Stimulated activated memory B cell treated with anti-CD40 and anti-IgM and Interleukin-4, amounts not matched to agents 10 μg/mL and 1 μg/mL and 100 μg/mL, for 72 hours (primary cell): ENCODE data around the gene SPPL2C.
"Not testable (repeated sequence)": the region's sequence is repeated elsewhere in the genome, so short reads cannot be mapped to it uniquely, and the experiment has no call there.

Experiments used
- ATAC-seq: fragments of 150-1000 bp; cut with Tn5 transposase; 2 replicates; pipeline ENCODE4 v1.10.0; 2021
- H3K27ac Mint-ChIP-seq: one replicate; pipeline ENCODE4 v1.8.0; 2022; ENCODE audit warnings: mild to moderate bottlenecking, mixed read lengths
- H3K27me3 Mint-ChIP-seq: one replicate; pipeline ENCODE4 v1.8.0; 2022; ENCODE audit warnings: mixed read lengths
- H3K36me3 Mint-ChIP-seq: one replicate; pipeline ENCODE4 v1.8.0; 2022; ENCODE audit warnings: mixed read lengths
- H3K4me1 Mint-ChIP-seq: one replicate; pipeline ENCODE4 v1.8.0; 2022; ENCODE audit warnings: mixed read lengths
- H3K4me3 Mint-ChIP-seq: one replicate; pipeline ENCODE4 v1.8.0; 2022; ENCODE audit warnings: mild to moderate bottlenecking, moderate library complexity, mixed read lengths
- H3K9me3 Mint-ChIP-seq: one replicate; pipeline ENCODE4 v1.8.0; 2022; ENCODE audit warnings: mixed read lengths

SPPL2C gene

GRCh38 chr17:45851873-45852272, 7.2 kb downstream of the SPPL2C start:
- Mint-ChIP-seq H3K36me3 (no peaks in the 10 kb centered on the region), H3K9me3 (no peaks in the 10 kb centered on the region), H3K27ac (no peak overlapping the region), H3K4me3 (no peak overlapping the region), H3K4me1 (peaks cover 5% of the 10 kb centered on the region), H3K27me3 (peaks cover 61% of the 10 kb centered on the region)
- no peak for ATAC-seq

DNA sequence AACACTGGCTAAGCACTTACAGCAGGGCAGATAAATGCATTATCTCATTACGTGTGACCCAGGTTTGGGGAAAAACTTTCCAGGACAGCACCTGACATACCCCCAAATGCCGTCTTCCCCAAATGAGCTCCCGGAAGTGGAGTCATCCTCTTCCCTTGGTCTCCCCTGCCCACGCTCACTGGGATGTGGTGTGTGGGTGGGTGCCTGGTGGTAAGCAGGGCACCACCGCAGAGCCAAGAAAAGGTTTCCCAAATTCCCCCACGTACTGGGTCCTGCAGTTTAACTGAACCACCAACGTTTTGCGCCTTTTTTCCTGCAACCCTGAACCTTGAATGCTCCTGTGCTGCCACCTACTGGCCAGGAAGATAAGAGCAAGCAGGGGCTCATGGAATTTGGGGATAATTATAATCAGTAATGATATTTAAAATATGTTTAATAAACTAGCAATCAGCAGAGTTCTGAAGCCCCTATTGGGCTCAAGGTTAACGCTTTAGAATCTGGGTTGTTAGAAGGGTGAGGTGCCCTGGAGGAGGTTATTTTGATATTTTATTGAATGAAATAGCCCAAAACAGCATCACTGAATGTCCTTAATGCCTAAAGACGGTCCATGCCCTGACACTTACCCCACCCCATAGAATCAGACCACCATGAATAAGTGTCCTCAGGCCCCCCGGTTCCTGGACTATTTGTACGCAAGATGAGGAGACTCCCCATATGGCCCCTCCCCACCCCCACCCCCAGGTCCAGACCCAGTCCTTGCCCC, 8.0 kb downstream of the SPPL2C start:
- no peak for ATAC-seq
- Mint-ChIP-seq H3K9me3 (no peaks in the 10 kb centered on the region), H3K4me1 (peaks cover 5% of the 10 kb centered on the region), H3K27ac (no peak overlapping the region), H3K36me3 (no peaks in the 10 kb centered on the region), H3K27me3 (peaks cover 70% of the 10 kb centered on the region), H3K4me3 (no peak overlapping the region)

GRCh38 chr17:45854209-45854608, 9.5 kb downstream of the SPPL2C start:
- no peak for ATAC-seq
- peaks cover 5% of the 10 kb centered on the region for H3K4me1 Mint-ChIP-seq
- no peak overlapping the region for H3K4me3 Mint-ChIP-seq
- H3K27ac Mint-ChIP-seq, result no peak overlapping the region
- H3K27me3 Mint-ChIP-seq, result peaks cover 74% of the 10 kb centered on the region
- H3K9me3 Mint-ChIP-seq, result no peaks in the 10 kb centered on the region
- H3K36me3 Mint-ChIP-seq, result no peaks in the 10 kb centered on the region

GRCh38 chr17:45855691-45856336, 11.1 kb downstream of the SPPL2C start:
- Mint-ChIP-seq H3K27me3 (peaks cover 71% of the 10 kb centered on the region), H3K27ac (no peak overlapping the region), H3K4me3 (no peak overlapping the region), H3K9me3 (no peaks in the 10 kb centered on the region), H3K36me3 (no peaks in the 10 kb centered on the region), H3K4me1 (peaks cover 5% of the 10 kb centered on the region)
- ATAC-seq, result no peak

GRCh38 chr17:45857977-45858708, 13.5 kb downstream of the SPPL2C start:
- ATAC-seq, result no peak
- no peaks in the 10 kb centered on the region for H3K4me1 Mint-ChIP-seq
- no peaks in the 10 kb centered on the region for H3K9me3 Mint-ChIP-seq
- H3K36me3 Mint-ChIP-seq, result no peaks in the 10 kb centered on the region
- peaks cover 58% of the 10 kb centered on the region for H3K27me3 Mint-ChIP-seq
- H3K27ac Mint-ChIP-seq, result no peak overlapping the region
- no peak overlapping the region for H3K4me3 Mint-ChIP-seq

DNA sequence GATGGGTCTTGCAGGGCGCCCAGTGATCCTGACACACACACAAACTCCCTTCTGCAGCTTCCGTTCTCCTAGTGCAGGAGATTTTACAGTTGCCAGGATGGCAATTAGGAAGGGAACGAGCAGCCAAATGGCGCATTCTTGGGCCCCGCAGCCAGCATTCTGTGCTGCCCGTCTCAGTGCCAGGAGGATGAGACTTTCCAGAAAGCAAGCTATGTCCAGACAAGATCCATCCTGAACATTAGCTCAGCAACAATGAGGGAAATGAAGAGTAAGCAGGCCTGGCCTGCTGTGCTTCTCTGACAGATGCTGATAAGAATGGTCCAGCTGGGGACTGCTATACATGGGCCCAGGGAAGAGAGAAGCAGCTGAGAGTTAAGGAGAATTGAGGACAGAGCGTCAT, 16.5 kb downstream of the SPPL2C start:
- no peak for ATAC-seq
- Mint-ChIP-seq H3K27ac (no peak overlapping the region), H3K9me3 (no peaks in the 10 kb centered on the region), H3K4me1 (no peaks in the 10 kb centered on the region), H3K4me3 (no peak overlapping the region), H3K36me3 (no peaks in the 10 kb centered on the region), H3K27me3 (peaks cover 65% of the 10 kb centered on the region)

DNA sequence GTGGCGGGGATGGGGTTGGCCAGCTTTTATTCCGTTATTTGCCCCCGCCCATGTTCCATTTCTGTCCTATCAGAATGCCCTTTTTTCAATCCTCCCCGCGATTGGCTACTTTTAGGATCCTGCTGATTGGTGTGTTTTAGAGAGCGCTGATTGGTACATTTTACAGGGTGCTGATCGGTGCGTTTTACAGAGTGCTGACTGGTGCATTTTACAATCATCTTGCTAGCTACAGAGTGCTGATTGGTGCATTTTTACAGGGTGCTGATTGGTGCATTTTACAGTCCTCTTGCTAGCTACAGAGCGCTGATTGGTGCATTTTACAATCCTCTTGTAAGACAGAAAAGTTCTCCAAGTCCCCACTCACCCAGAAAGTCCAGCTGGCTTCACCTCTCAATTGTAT, 17.4 kb downstream of the SPPL2C start:
- H3K4me1 Mint-ChIP-seq, H3K4me3 Mint-ChIP-seq, ATAC-seq, H3K36me3 Mint-ChIP-seq, H3K27ac Mint-ChIP-seq, H3K9me3 Mint-ChIP-seq: not testable (repeated sequence)
- peaks cover 64% of the 10 kb centered on the region for H3K27me3 Mint-ChIP-seq

GRCh38 chr17:45863857-45864654, 19.4 kb downstream of the SPPL2C start:
- H3K36me3 Mint-ChIP-seq, result no peaks in the 10 kb centered on the region
- no peaks in the 10 kb centered on the region for H3K9me3 Mint-ChIP-seq
- H3K27me3 Mint-ChIP-seq, result peaks cover 53% of the 10 kb centered on the region
- no peak overlapping the region for H3K4me3 Mint-ChIP-seq
- H3K4me1 Mint-ChIP-seq, result no peaks in the 10 kb centered on the region
- no peak for ATAC-seq
- H3K27ac Mint-ChIP-seq, result no peak overlapping the region

- H3K9me3 Mint-ChIP-seq, result no peaks in the 10 kb centered on the region
Measured at GRCh38 chr17:45867171-45867570, 22.5 kb downstream of the SPPL2C start.

DNA sequence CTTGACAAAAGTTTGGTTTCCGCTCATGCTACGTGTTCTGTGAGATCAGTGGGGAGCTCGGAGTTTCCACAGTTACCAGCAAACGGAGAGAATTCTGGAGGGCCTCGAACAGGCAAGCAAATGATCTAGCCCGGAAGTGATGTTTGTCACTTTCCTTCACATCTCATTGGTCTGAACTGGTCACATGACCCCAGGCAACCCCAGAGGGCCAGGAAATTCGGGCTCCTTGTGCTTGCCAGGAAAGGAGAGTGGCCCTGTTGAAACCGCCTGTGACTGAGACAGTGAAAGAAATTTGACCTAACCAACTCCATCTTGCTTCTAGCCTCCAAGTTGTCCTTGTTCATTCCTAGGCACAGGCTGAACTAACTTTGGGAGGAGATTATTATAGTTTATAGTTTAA, 23.0 kb downstream of the SPPL2C start:
- H3K36me3 Mint-ChIP-seq, result no peaks in the 10 kb centered on the region
- H3K27me3 Mint-ChIP-seq, result peaks cover 48% of the 10 kb centered on the region
- H3K9me3 Mint-ChIP-seq, result no peaks in the 10 kb centered on the region
- no peak overlapping the region for H3K27ac Mint-ChIP-seq
- no peak overlapping the region for H3K4me3 Mint-ChIP-seq
- H3K4me1 Mint-ChIP-seq, result no peaks in the 10 kb centered on the region
- ATAC-seq, result no peak

More at GRCh38 chr17:45867171-45867570, 22.5 kb downstream of the SPPL2C start:
- Mint-ChIP-seq H3K4me1 (no peaks in the 10 kb centered on the region), H3K36me3 (no peaks in the 10 kb centered on the region), H3K27me3 (peaks cover 48% of the 10 kb centered on the region), H3K4me3 (no peak overlapping the region), H3K27ac (no peak overlapping the region)
- ATAC-seq, result no peak

DNA sequence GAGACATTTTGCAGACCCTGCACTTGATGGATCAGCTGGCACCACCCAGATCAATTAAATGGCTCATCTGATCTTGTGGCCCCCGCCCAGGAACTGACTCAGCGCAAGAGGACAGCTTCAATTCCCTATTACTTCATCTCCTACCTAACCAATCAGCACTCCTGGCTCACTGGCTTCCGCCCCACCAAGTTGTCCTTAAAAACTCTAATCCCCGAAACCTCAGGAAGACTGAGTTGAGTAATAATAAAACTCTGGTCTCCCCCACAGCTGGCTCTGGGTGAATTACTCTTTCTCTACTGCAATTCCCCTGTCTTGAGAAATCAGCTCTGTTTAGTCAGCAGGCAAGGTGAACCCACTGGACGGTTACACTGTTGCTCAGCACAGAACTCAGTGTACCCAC, 23.6 kb downstream of the SPPL2C start:
- Mint-ChIP-seq H3K27ac (no peak overlapping the region), H3K4me1 (no peaks in the 10 kb centered on the region), H3K4me3 (no peak overlapping the region), H3K9me3 (no peaks in the 10 kb centered on the region), H3K27me3 (peaks cover 48% of the 10 kb centered on the region), H3K36me3 (no peaks in the 10 kb centered on the region)
- ATAC-seq, result no peak

- H3K4me1 Mint-ChIP-seq, result no peaks in the 10 kb centered on the region
- no peak overlapping the region for H3K27ac Mint-ChIP-seq
- no peak overlapping the region for H3K4me3 Mint-ChIP-seq
- no peak for ATAC-seq
- H3K36me3 Mint-ChIP-seq, result no peaks in the 10 kb centered on the region
- H3K27me3 Mint-ChIP-seq, result peaks cover 33% of the 10 kb centered on the region
- no peaks in the 10 kb centered on the region for H3K9me3 Mint-ChIP-seq
Measured at GRCh38 chr17:45869676-45870341, 25.1 kb downstream of the SPPL2C start.

DNA sequence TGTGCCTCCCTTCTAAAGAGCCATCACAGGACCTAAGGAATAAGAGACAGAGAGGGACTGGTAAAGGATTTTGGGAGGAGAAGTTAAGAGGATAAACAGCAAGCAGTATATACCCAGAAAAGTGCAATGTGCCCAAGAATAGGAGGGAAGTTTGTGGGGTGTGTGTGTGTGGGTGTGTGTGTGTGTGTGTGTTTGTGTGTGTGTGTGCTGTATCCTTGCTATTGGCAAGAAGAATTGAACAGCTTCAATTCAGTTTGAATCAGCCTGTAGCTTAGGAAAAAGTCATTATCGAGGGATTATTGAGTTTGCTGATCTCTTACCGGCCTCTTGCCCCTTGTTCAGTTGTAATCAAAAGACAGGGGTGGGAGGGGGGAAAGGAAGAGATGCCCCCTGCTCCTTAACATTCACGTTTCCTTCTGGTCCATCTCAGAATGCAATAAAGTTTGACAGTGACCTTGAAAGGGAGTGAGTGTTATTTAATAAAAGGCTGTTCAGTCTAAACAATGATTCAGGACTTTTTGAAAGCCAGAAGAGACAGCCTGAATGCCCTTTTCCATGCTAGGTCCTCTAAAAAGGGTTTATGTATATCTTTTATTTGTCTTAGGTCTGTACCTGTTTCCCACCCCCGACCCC, 25.8 kb downstream of the SPPL2C start:
- Mint-ChIP-seq H3K9me3 (no peaks in the 10 kb centered on the region), H3K27ac (no peak overlapping the region), H3K27me3 (peaks cover 27% of the 10 kb centered on the region), H3K4me1 (no peaks in the 10 kb centered on the region), H3K36me3 (no peaks in the 10 kb centered on the region), H3K4me3 (no peak overlapping the region)
- no peak for ATAC-seq

DNA sequence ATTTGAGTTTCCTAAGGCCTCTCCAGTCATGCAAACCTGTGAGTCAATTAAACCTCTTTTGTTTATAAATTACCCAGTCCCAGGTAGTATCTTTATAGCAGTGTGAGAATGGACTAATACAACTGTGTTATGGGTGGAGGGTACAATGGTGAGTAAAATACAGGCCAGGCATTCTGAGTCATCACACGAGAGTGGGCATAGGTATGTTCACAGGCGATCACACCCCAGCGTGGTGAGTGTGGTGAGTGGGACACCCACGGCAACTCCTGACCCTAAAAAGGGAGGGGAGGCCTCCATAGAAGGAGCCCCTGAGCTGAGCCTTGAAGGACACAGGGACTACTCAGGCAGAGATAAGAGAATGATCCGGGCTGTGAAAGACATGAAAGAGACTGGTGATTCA, 27.0 kb downstream of the SPPL2C start:
- Mint-ChIP-seq H3K27ac (no peak overlapping the region), H3K4me1 (no peaks in the 10 kb centered on the region), H3K4me3 (no peak overlapping the region), H3K36me3 (no peaks in the 10 kb centered on the region), H3K27me3 (peaks cover 18% of the 10 kb centered on the region), H3K9me3 (no peaks in the 10 kb centered on the region)
- no peak for ATAC-seq
